H1 (cell line): Measurements from ENCODE around the gene ZNF669. TPM values are rescaled to one million over a fixed set of nuclear protein-coding genes. Genes with fewer than 3 reads are reported as not detected.

ENCODE experiments used
- CTCF ChIA-PET: fragments of 300-600 bp; sonication (Branson Sonifier 250); formaldehyde crosslinking; loops from one replicate; lab custom pipeline; 2021; ENCODE audit not compliant: partially characterized antibody; lab: Charles Lee
- POLR2A ChIA-PET: fragments of 300-600 bp; sonication (Branson Sonifier 250); formaldehyde crosslinking; loops from one replicate; lab custom pipeline; 2021; ENCODE audit warnings: inconsistent platforms; ENCODE audit not compliant: partially characterized antibody; lab: Charles Lee
- DNase-seq, 2 experiments: peaks; one replicate each; pipeline versions ENCODE4 v3.0.0 to v3.0.0-alpha.2; 2010 to 2022; ENCODE audit warnings: low spot score in 2 of 2, low read depth in 1 of 2, mixed read lengths in 1 of 2
- FAIRE-seq: peaks from 2 replicates; lab custom pipeline; 2011; peaks lifted over from hg19 to GRCh38; lab: Jason Lieb, UNC
- H2AFZ ChIP-seq: 2 replicates; pipeline ENCODE4 v1.8.1; 2012; ENCODE audit warnings: low read length, inconsistent platforms
- H2AK5ac ChIP-seq: 2 replicates; pipeline ENCODE4 v1.6.1; 2013; ENCODE audit warnings: low read depth, low read length
- H2BK120ac ChIP-seq: replicated peaks from 2 replicates; pipeline ENCODE3; 2013; ENCODE audit warnings: low read depth, low read length, inconsistent platforms
- H2BK12ac ChIP-seq: 2 replicates; pipeline ENCODE4 v1.6.1; 2013; ENCODE audit warnings: low read depth, low read length
- H2BK15ac ChIP-seq: 2 replicates; pipeline ENCODE4 v1.6.1; 2013; ENCODE audit warnings: low read length
- H2BK20ac ChIP-seq: 2 replicates; pipeline ENCODE4 v1.6.1; 2013; ENCODE audit warnings: low read length
- H2BK5ac ChIP-seq: 2 replicates; pipeline ENCODE4 v1.6.1; 2013; ENCODE audit warnings: low read depth, low read length
- H3K14ac ChIP-seq: 2 replicates; pipeline ENCODE4 v1.6.1; 2013; ENCODE audit warnings: inconsistent platforms; ENCODE audit not compliant: insufficient read length
- H3K18ac ChIP-seq: 2 replicates; pipeline ENCODE4 v1.6.1; 2013; ENCODE audit warnings: low read length; ENCODE audit errors: extremely low read depth
- H3K23ac ChIP-seq: 2 replicates; pipeline ENCODE4 v1.6.1; 2013; ENCODE audit warnings: inconsistent platforms; ENCODE audit not compliant: insufficient read length
- H3K23me2 ChIP-seq: 2 replicates; pipeline ENCODE4 v1.6.1; 2013; ENCODE audit warnings: low read depth, low read length
- H3K27ac ChIP-seq: 2 replicates; pipeline ENCODE4 v1.6.1; 2011; ENCODE audit warnings: low read depth, low read length, inconsistent platforms
- H3K27me3 ChIP-seq, 4 experiments: replicated peaks in 1 of 4; 1 replicate in 1 of 4; 2 replicates in 3 of 4; pipeline versions ENCODE4 v1.6.1 to v1.8.1; 2011 to 2013; ENCODE audit warnings: low read length in 3 of 4, mild to moderate bottlenecking in 3 of 4, inconsistent platforms in 2 of 4, mixed read lengths in 2 of 4, moderate library complexity in 1 of 4; ENCODE audit not compliant: control insufficient read depth in 3 of 4, insufficient read depth in 3 of 4; ENCODE audit errors: extremely low read depth in 1 of 4
- H3K36me3 ChIP-seq, 4 experiments: 2 replicates each; pipeline versions ENCODE4 v1.6.1 to v1.8.1; 2011 to 2013; ENCODE audit warnings: mild to moderate bottlenecking in 4 of 4, low read length in 3 of 4, moderate library complexity in 2 of 4, control low read depth in 1 of 4, inconsistent platforms in 1 of 4; ENCODE audit not compliant: insufficient read depth in 4 of 4, control insufficient read depth in 2 of 4
- H3K4ac ChIP-seq: replicated peaks from 2 replicates; pipeline ENCODE3; 2013; ENCODE audit warnings: low read length, low read depth, mixed read lengths, inconsistent platforms; ENCODE audit not compliant: insufficient read length
- H3K4me1 ChIP-seq, 4 experiments: replicated peaks in 1 of 4; 1 replicate in 1 of 4; 2 replicates in 3 of 4; pipeline versions ENCODE4 v1.6.1 to v1.8.1; 2011 to 2013; ENCODE audit warnings: low read length in 3 of 4, inconsistent platforms in 2 of 4, mixed read lengths in 1 of 4; ENCODE audit not compliant: insufficient read depth in 4 of 4, control insufficient read depth in 3 of 4
- H3K4me2 ChIP-seq, 2 experiments: 2 replicates each; pipeline versions ENCODE4 v1.6.1 to v1.8.1; 2011 to 2013; ENCODE audit warnings: low read depth in 2 of 2, low read length in 2 of 2, control low read depth in 1 of 2, inconsistent platforms in 1 of 2, mild to moderate bottlenecking in 1 of 2; ENCODE audit not compliant: insufficient read depth in 1 of 2
- H3K4me3 ChIP-seq, 4 experiments: fragments of 200-600, 300-600 bp in 1 of 4; sonication (generic), shearing (Covaris generic), sonication (Bioruptor Twin) in 1 of 4; 2 replicates each; pipeline versions ENCODE4 v1.5.1 to v1.8.1; 2011 to 2016; ENCODE audit warnings: low read length in 4 of 4, low read depth in 3 of 4, control low read depth in 2 of 4, inconsistent platforms in 2 of 4, mild to moderate bottlenecking in 2 of 4, mixed read lengths in 1 of 4, moderate library complexity in 1 of 4; ENCODE audit not compliant: insufficient read depth in 2 of 4; ENCODE audit errors: extremely low read depth in 1 of 4
- H3K56ac ChIP-seq: replicated peaks from 2 replicates; pipeline ENCODE3; 2013; ENCODE audit warnings: low read depth, mild to moderate bottlenecking, mixed read lengths, low read length, inconsistent platforms; ENCODE audit not compliant: insufficient read length
- H3K79me1 ChIP-seq: 2 replicates; pipeline ENCODE4 v1.6.1; 2013; ENCODE audit warnings: low read depth, low read length, control low read depth
- H3K79me2 ChIP-seq, 2 experiments: 2 replicates each; pipeline versions ENCODE4 v1.6.1 to v1.8.1; 2012 to 2013; ENCODE audit warnings: low read length in 2 of 2, mild to moderate bottlenecking in 2 of 2, inconsistent platforms in 1 of 2; ENCODE audit not compliant: insufficient read depth in 2 of 2, control insufficient read depth in 1 of 2
- H3K9ac ChIP-seq, 4 experiments: replicated peaks in 1 of 4; 1 replicate in 1 of 4; 2 replicates in 3 of 4; pipeline versions ENCODE4 v1.6.1 to v1.8.1; 2011 to 2013; ENCODE audit warnings: low read depth in 3 of 4, low read length in 3 of 4, control low read depth in 2 of 4, mild to moderate bottlenecking in 2 of 4, moderate library complexity in 2 of 4, inconsistent platforms in 1 of 4; ENCODE audit errors: extremely low read depth in 1 of 4
- H3K9me3 ChIP-seq, 2 experiments: 2 replicates each; pipeline versions ENCODE4 v1.6.1 to v1.8.1; 2012 to 2013; ENCODE audit warnings: mild to moderate bottlenecking in 2 of 2, moderate library complexity in 2 of 2, control low read depth in 1 of 2, inconsistent platforms in 1 of 2, low read depth in 1 of 2, low read length in 1 of 2, mixed read lengths in 1 of 2; ENCODE audit not compliant: insufficient read depth in 2 of 2
- H4K20me1 ChIP-seq, 2 experiments: replicated peaks in 1 of 2; 2 replicates each; pipeline versions ENCODE3 to v1.8.1; 2011 to 2013; ENCODE audit warnings: inconsistent platforms in 2 of 2, low read length in 2 of 2, mild to moderate bottlenecking in 1 of 2; ENCODE audit not compliant: insufficient read depth in 2 of 2, control insufficient read depth in 1 of 2
- H4K5ac ChIP-seq: 2 replicates; pipeline ENCODE4 v1.6.1; 2013; ENCODE audit warnings: low read length, low read depth, mixed read lengths, inconsistent platforms; ENCODE audit not compliant: insufficient read length
- H4K8ac ChIP-seq: 2 replicates; pipeline ENCODE4 v1.8.0; 2013; ENCODE audit warnings: mild to moderate bottlenecking, moderate library complexity, low read length, inconsistent platforms; ENCODE audit not compliant: insufficient read depth; ENCODE audit errors: extremely low read depth
- H4K91ac ChIP-seq: replicated peaks from 2 replicates; pipeline ENCODE3; 2013; ENCODE audit warnings: low read length, mixed read lengths, inconsistent platforms; ENCODE audit not compliant: insufficient read length
- BRCA1 ChIP-seq: IDR thresholded peaks from 2 replicates; pipeline ENCODE4 v1.6.1; 2012; ENCODE audit warnings: low read depth, low read length, improper control_type of control experiment
- CTBP2 ChIP-seq: IDR thresholded peaks from 2 replicates; pipeline ENCODE4 v1.7.0; 2011; ENCODE audit warnings: borderline replicate concordance, mild to moderate bottlenecking, moderate library complexity, mixed read lengths, low read length; ENCODE audit not compliant: insufficient read depth, insufficient read length
- GABPA ChIP-seq: IDR thresholded peaks from 2 replicates; pipeline ENCODE4 v1.6.1; 2011; ENCODE audit warnings: mild to moderate bottlenecking, low read length, moderate library complexity, borderline replicate concordance; ENCODE audit not compliant: insufficient read depth
- POLR2AphosphoS5 ChIP-seq: IDR thresholded peaks from 2 replicates; pipeline ENCODE4 v1.6.1; 2011; ENCODE audit warnings: low read depth, low read length
- SAP30 ChIP-seq: fragments of 300-600 bp; sonication (generic); IDR thresholded peaks from 2 replicates; pipeline ENCODE4 v1.7.1; 2012; ENCODE audit warnings: low read length, moderate library complexity, mild to moderate bottlenecking, inconsistent platforms; ENCODE audit not compliant: insufficient read depth, insufficient replicate concordance
- SP4 ChIP-seq: IDR thresholded peaks from 2 replicates; pipeline ENCODE4 v1.6.1; 2012; ENCODE audit warnings: low read length, inconsistent platforms
- ZNF274 ChIP-seq: IDR thresholded peaks from 2 replicates; pipeline ENCODE4 v1.7.0; 2012; ENCODE audit warnings: low read length, borderline replicate concordance; ENCODE audit errors: extremely low read depth
- WGBS, 2 experiments: shearing (Covaris generic) in 1 of 2; methylation state at CpG; one replicate each; pipeline versions ENCODE4 v1.1.6 to v1.1.7; 2013 to 2015; ENCODE audit warnings: low lambda C conversion rate in 2 of 2, mixed read lengths in 2 of 2, inconsistent platforms in 1 of 2, low coverage in 1 of 2, missing lambda C conversion rate in 1 of 2; ENCODE audit not compliant: insufficient replicate concordance in 2 of 2, insufficient coverage in 1 of 2, insufficient read length in 1 of 2; ENCODE audit errors: extremely low coverage in 1 of 2, missing lambda C conversion rate in 1 of 2; 5-methylcytosine and 5-hydroxymethylcytosine counted together
- polyA plus RNA-seq, 7 experiments: library from polyadenylated mRNA; depleted of rRNA in 3 of 7; stranded (reverse) in 5 of 7; unstranded in 2 of 7; fragments of >200 nt in 5 of 7; fragments of 200-250 nt in 2 of 7; gene quantifications; 1 replicate in 5 of 7; 2 replicates in 1 of 7; 4 replicates in 1 of 7; pipeline versions ENCODE4 v1.2.1 to v1.2.3, GENCODE V29; 2011 to 2013; ENCODE audit warnings: missing spikeins in 2 of 7, mixed read lengths in 2 of 7
- total RNA-seq: library from RNA; stranded (reverse); fragmentation: NEBNext Ultra II Directional; extraction: Animal tissue kit (Norgen Biotek cat#: 25700); gene quantifications from 2 replicates; pipeline ENCODE4 v1.2.1, GENCODE V29; 2021
- TF ChIP-seq, protein P1 (sequence below): IDR thresholded peaks from 2 replicates; pipeline ENCODE4 v1.6.1; 2011; ENCODE audit warnings: low read length, improper control_type of control experiment
- TF ChIP-seq, protein P2 (sequence below), 3 experiments: IDR thresholded peaks; 1 replicate in 2 of 3; 2 replicates in 1 of 3; pipeline versions ENCODE4 v1.5.1 to v1.6.1; 2011; ENCODE audit warnings: low read length in 3 of 3, mild to moderate bottlenecking in 3 of 3, inconsistent platforms in 2 of 3, low read depth in 1 of 3, moderate library complexity in 1 of 3; ENCODE audit not compliant: insufficient read depth in 1 of 3; ENCODE audit errors: control extremely low read depth in 1 of 3

ZNF669 gene
- total and polyA plus RNA-seq, 2 of the 8 experiments (the other 6 are each of a cell fraction or from before 2014, with no cell fraction given), result 4.8 to 20.3 TPM

DNA sequence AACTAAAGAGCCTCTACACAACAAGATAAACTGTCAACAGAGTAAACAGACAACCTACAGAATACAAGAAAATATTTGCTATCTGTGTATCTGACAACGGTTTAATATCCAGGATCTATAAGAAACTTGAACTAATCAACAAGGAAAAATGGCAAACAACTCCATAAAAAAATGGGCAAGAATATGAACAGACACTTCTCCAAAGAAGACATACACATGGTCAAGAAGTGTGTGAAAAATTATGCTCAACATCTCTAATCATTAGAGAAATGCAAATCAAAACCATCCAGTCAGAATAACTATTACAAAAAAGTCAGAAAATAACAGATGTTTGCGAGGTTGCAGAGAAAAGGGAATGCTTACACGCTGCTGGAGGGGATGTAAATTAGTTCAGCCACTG lies 33.5 kb downstream of the ZNF669 start:
- FAIRE-seq, result no peak
- no peaks in the 10 kb centered on the region for H3K27me3 ChIP-seq
- no peak overlapping the region for H2BK120ac ChIP-seq
- WGBS, 2 experiments, result 81% methylated on average over 3 of the region's 3 CpGs; no CpG with 5 or more reads in 1 of the 2 experiments
- ChIA-PET POLR2A (interaction anchor here (1.3 kb wide), 1 partner anchor 8 kb away, joined by 3 read pairs; the partner anchor contains the start of gene ZNF670), CTCF (no interaction called here)
- H2BK12ac ChIP-seq, result no peak overlapping the region
- H3K56ac ChIP-seq, result no peak overlapping the region
- no peak overlapping the region for H2BK5ac ChIP-seq
- H3K9me3 ChIP-seq, result peaks cover 16 to 25% of the 10 kb centered on the region in 2 experiments
- no peak for DNase-seq
- no peak overlapping the region for H2AK5ac ChIP-seq
- no peak overlapping the region for H3K9ac ChIP-seq
- H4K91ac ChIP-seq, result no peak overlapping the region
- peaks cover 4 to 5% of the 10 kb centered on the region in 2 experiments for H4K20me1 ChIP-seq
- no peak overlapping the region for H3K4me2 ChIP-seq
- peaks cover 33 to 93% of the 10 kb centered on the region in 2 experiments for H3K79me2 ChIP-seq
- H4K8ac ChIP-seq, result no peak overlapping the region
- no peak overlapping the region for H3K4ac ChIP-seq
- H3K79me1 ChIP-seq, result peaks cover 9% of the 10 kb centered on the region
- no peak overlapping the region for H2BK20ac ChIP-seq
- H2AFZ ChIP-seq, result no peak overlapping the region
- no peaks in the 10 kb centered on the region for H3K23me2 ChIP-seq
- H3K27ac ChIP-seq, result no peak overlapping the region
- H2BK15ac ChIP-seq, result no peak overlapping the region
- H3K23ac ChIP-seq, result no peak overlapping the region
- no peak overlapping the region for H4K5ac ChIP-seq
- H3K18ac ChIP-seq, result no peak overlapping the region
- no peak overlapping the region for H3K14ac ChIP-seq
- H3K4me3 ChIP-seq, result no peak overlapping the region
- peaks cover 0 to 22% (median 8%) of the 10 kb centered on the region in 4 experiments; a peak in 4 of 8 replicates for H3K36me3 ChIP-seq
- 0 out of 7 replicates have a peak, but pooled peaks cover 0 to 3% (median 0%) of the 10 kb centered on the region in 4 experiments for H3K4me1 ChIP-seq
- TF ChIP-seq, protein P1, sequence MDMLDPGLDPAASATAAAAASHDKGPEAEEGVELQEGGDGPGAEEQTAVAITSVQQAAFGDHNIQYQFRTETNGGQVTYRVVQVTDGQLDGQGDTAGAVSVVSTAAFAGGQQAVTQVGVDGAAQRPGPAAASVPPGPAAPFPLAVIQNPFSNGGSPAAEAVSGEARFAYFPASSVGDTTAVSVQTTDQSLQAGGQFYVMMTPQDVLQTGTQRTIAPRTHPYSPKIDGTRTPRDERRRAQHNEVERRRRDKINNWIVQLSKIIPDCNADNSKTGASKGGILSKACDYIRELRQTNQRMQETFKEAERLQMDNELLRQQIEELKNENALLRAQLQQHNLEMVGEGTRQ, result no peak
- TF ChIP-seq, protein P2, sequence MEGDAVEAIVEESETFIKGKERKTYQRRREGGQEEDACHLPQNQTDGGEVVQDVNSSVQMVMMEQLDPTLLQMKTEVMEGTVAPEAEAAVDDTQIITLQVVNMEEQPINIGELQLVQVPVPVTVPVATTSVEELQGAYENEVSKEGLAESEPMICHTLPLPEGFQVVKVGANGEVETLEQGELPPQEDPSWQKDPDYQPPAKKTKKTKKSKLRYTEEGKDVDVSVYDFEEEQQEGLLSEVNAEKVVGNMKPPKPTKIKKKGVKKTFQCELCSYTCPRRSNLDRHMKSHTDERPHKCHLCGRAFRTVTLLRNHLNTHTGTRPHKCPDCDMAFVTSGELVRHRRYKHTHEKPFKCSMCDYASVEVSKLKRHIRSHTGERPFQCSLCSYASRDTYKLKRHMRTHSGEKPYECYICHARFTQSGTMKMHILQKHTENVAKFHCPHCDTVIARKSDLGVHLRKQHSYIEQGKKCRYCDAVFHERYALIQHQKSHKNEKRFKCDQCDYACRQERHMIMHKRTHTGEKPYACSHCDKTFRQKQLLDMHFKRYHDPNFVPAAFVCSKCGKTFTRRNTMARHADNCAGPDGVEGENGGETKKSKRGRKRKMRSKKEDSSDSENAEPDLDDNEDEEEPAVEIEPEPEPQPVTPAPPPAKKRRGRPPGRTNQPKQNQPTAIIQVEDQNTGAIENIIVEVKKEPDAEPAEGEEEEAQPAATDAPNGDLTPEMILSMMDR (IDR thresholded peaks at IDR 0.05; ENCODE audit: control extremely low read depth in 1 of 3, insufficient read depth in 1 of 3, low read depth in 1 of 3, low read length in 3 of 3), result no peak
- TF ChIP-seq GABPA (no peak), POLR2AphosphoS5 (no peak), CTBP2 (no peak), SAP30 (no peak), SP4 (no peak), ZNF274 (no peak), BRCA1 (no peak)
